Amygdala (tissue), 56 donors: ENCODE measurements around the gene RHOF.
"Not testable (repeated sequence)": the region's sequence is repeated elsewhere in the genome, so short reads cannot be mapped to it uniquely, and the experiment has no call there.

Source experiments
- DNase-seq, 56 donors: peaks; one replicate each; lab custom pipeline; 2025; lab: John Stamatoyannopoulos, UW

RHOF gene

GRCh38 chr12:121780429-121780828, 13.1 kb downstream of the RHOF start:
- no peak for DNase-seq

- DNase-seq: no peak
Observed at GRCh38 chr12:121779422-121779895, 14.0 kb downstream of the RHOF start.

- no peak for DNase-seq
Observed at GRCh38 chr12:121778567-121779421, 14.7 kb downstream of the RHOF start.

DNA sequence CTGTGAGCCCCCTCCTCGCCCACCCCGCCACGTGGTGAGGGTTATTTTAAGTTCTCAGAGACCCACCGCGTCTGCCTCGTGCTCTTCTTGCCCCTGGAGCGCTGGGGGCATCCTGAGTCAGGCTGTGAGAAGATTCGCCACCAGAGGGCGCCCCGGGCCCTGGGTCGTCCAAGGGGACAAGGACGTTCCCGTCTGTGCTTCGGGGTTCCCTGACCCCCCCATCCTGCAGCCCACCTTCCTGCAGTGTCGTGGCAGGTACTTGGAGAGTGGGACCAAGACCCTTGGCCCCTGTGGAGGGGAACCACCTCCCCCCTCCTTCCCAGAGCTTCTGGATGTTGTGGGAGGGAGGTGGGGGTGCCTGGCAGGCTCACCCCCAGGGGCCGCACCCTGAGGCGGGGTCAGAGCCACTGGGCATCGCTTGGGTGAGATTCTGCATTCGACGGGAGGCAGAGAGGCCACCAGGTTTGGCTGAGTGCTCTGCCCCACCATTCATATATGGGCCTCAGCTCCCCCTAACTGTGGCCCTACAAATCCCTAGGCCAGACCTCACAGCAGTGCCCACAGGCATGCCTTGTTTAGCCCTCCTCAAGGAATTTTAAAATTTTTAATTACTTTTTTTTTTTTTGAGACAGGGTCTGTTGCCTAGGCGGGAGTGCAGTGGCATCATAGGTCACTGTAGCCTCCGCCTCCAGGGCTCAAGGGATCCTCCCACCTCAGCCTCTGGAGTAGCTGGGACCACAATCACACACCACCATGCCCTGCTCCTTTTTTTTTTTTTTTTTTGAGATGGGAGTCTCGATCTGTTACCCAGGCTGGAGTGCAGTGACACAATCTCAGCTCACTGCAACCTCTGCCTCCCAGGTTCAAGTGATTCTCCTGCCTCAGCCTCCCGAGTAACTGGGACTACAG, 17.0 kb downstream of the RHOF start:
- peak in 32 of 56 donors; percentile 5 to 83 (median 35) for DNase-seq

GRCh38 chr12:121775501-121775900, 18.0 kb downstream of the RHOF start:
- DNase-seq: no peak

DNA sequence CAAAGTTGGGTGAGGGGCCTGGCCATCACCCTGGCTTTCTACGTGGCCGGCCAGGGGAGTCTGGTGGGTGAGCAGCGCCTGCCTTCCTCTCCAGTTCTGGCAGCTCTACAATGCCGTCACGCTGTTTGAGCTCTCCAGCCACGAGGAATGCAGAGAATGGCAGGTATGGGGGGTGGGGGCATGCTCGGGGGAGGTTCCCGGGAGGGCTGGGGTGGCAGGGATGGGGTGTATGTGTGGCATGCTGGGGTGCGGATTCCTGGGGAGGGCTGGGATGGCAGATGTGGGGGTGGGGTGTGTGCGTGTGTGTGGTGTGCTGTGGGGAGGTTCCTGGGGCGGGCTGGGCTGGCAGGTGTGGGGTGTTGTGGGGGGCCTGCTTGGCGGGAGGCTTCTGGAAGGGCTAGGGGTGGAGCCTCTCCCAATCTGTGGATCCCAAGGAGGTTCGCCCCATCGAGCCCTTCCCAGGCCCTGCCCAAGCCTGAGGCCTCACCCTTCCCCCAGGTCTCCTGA, 18.5 kb downstream of the RHOF start:
- DNase-seq: no peak

- DNase-seq: peak in 33 of 56 donors; percentile 7 to 64 (median 31)
Observed at GRCh38 chr12:121773011-121773777, 20.3 kb downstream of the RHOF start.

DNA sequence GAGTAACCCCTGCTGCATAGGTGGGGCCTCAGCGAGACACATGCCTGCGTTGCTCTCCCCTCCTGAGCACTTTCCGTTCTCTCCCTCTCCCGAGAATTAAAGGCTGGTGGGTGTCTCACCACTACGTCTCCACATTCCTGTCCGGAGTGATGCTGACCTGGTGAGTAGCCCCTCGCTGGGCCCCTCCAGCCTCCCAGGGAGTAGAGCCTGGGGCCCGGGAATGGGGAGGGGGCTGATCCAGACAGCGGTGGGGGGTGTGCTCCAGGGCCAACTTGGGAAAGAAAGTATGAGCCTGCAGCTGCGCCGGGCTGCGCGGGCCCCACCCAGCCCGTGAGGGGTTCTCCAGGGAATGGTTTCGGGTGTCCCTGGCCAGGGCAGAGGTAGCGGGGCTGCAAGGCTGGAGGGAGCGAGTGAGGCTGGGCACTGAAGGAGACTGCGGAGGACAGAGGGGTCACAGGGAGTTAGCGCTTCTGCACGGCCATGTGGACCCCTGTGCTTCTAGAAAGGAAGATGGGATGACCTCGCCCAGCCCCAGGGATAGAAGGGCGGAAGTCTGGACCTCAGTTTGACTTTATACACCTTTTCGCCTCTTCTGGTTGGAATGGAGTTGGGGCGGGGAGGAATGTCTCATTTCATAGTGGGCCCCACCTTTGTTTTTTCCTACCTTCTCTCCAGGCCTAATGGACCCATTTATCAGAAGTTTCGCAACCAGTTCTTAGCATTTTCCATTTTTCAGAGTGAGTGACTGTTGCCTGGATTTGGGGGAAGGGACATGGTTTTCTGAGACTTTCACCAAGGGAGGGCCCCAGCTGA, 22.5 kb downstream of the RHOF start:
- DNase-seq: no peak

- DNase-seq: no peak
Observed at GRCh38 chr12:121770388-121770787, 23.1 kb downstream of the RHOF start.

DNA sequence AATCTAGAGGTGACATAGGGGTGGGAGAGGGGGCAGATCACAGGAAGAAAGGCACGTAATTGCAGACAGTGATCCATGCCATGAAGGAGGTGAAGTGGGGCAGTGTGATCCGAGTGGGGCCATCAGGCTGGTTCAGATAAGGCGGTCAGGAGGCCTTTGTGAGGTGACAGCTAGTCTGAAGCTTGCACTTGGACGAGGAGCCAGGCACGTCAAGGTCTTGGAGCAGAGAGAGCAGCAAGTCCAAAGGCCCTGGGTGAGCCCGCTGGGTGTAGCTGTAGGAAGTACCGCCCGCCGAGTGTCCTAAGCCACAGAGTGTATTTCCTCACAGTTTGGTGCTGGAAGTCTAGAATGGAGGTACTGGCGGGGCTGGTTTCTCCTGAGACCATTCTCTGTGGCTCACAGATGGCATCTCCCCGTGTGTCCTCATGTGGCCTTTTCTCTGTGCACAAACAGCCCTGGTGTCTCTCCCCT, 23.6 kb downstream of the RHOF start:
- no peak for DNase-seq

DNA sequence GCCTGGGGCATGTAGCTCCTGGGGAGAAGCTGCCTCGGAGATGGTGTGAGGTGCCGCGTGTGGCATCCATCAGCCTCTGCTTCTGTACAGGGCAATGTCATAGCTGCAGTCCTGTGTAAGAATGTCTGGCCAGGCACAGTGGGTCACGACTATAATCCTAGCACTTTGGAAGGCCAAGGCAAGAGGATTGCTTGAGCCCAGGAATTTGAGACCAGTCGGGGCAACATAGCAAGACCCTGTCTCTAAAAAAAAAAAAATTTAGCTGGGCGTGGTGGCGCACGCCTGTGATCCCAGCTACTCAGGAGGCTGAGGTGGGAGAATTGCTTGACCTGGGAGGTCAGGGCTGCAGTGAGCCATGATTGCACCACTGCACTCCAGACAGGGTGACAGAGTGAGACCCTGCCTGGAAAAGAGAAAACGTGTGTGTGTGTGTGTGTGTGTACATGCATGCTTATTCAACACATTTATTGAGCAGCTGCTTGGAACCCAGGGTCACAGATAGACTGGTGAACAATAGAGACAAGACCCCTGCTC, 24.1 kb downstream of the RHOF start:
- DNase-seq: no peak

GRCh38 chr12:121767525-121768016, 25.9 kb downstream of the RHOF start:
- peak in 48 of 56 donors; percentile 10 to 85 (median 46) for DNase-seq

DNA sequence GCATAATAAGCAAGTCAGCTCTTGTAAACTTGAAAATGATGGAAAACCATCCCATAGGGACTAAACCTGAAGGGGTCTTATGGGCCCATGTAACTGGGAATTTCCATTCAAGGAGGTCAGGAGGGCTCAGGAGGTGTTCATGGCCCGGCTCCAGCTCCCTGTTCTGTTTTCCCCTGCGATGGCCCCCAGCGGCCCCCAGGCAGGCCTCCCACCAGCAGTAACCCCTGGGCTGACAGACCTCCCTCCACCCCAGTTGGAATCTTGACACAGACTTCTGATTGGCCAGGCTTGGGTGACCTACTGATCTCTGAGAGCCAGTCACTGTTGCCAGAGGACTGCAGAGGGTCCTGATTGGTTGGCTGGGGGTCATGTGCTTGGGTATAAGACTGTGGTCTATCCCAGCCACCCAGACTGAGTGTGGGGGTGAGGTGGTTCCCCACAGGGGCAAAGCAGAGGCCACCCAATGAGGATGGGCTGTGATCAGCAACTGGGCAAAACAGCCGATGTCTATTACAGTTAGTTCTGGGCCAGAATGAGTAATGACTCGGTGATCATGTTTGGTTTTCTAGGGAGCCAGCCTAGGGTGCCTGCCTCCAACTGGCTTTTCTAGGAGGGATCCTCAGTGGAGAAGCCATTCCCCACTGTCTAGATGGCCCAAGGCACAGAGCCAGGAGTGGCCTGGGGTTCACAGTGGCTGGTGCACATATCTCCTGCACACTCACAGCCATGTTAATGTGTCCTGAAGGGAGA, 27.0 kb downstream of the RHOF start:
- peak in 1 of 56 donors; percentile 18 for DNase-seq

GRCh38 chr12:121765573-121765972, 27.9 kb downstream of the RHOF start:
- DNase-seq: no peak

- no peak for DNase-seq
Observed at GRCh38 chr12:121764808-121765207, 28.7 kb downstream of the RHOF start.

GRCh38 chr12:121762269-121762668, 31.2 kb downstream of the RHOF start:
- no peak for DNase-seq

DNA sequence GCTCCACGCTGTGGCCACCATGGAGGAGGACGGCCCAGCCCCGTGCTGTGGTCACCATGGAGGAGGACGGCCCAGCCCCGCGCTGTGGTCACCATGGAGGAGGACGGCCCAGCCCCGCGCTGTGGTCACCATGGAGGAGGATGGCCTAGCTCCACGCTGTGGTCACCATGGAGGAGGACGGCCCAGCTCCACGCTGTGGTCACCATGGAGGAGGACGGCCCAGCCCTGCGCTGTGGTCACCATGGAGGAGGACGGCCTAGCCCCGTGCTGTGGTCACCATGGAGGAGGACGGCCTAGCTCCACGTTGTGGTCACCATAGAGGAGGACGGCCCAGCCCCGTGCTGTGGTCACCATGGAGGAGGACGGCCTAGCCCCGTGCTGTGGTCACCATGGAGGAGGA, 35.0 kb downstream of the RHOF start:
- DNase-seq: not testable (repeated sequence)

DNA sequence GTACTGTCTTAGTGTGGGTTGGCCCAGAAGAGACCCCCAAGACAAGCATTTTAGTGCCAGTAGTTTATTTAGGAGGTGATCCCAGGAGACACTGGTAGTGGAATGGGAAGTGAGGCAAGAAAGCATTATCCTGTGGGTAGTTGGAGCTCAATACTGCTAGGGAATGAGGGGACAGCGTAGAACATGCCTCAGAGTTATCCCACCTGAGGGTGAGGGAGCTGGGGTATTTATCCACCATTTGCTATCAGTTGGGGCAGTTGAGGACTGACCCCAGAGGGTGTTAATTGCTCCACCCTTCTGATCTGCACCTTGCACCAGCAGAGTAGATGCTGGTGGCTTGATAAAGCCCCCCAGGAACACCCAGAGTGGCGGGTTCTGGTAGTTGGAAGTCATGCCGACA, 37.9 kb downstream of the RHOF start:
- no peak for DNase-seq
